ELF-1 (cell line): ENCODE measurements around the gene DPM3.
"Not testable (repeated sequence)": the region's sequence is repeated elsewhere in the genome, so short reads cannot be mapped to it uniquely, and the experiment has no call there.

Experiments
- DNase-seq: peaks from one replicate; pipeline ENCODE4 v3.0.0-alpha.2; 2016; ENCODE audit warnings: low read depth, low spot score

The DPM3 gene

DNA sequence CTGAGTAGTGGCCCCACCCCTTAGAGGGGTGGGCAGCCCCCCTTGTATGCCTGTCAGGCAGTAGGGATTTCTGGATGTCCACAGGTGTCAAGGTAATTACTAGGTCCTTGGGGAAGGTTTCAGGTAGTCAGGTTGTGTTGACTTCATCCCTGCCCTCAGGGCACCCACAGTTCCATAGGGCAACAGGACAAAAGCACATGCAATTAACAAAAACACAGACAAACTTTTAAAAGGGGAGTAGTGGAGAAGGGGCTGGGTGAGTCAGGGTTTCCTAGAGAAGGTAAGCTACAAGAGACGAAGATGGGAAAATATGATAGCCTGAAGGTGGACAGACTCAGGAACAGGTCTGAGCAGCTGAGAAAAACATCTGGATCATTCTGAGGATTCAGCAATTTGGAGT is 18.7 kb upstream of the DPM3 start:
- DNase-seq, result peak; percentile 84

DNA sequence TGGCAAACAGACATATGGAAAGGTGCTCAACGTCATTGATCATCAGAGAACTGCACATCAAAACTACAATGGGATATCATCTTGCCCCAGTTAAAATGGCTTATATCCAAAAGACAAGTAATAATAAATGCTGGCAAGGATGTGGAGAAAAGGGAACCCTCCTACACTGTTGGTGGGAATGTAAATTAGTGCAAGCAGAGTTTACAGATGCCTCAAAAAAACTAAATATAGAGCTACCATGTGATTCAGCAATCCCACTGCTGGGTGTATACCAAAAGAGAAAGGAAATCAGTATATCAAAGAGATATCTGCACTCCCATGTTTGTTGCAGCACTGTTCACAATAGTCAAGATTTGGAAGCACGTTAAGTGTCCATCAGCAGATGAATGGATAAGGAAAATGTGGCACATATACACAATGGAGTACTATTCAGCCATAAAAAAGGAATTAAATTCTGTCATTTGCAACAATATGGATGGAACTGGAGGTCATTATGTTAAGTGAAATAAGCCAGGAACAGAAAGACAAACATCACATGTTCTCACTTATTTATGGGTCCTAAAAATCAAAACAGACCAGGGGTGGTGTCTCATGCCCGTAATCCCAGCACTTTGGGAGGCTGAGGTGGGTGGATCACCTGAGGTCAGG is 15.8 kb upstream of the DPM3 start:
- not testable (repeated sequence) for DNase-seq

DNA sequence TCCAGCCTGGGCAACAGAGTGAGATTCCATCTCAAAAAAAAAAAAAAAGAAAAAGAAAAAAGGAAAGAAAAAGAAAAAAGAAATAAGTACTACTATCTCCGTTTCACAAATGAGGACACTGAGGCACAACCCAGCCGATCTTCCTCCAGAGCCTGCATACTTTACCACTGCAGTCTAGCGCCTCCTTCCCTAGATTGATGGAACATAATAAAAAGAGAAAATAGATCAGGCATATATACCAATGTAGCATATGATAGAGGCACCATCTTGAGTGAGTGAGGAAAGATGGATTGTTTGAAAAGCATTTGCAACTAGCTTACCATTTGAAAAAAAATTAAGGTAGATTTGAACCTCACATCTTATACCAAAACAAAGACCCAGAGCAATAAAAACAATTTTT is 5.2 kb upstream of the DPM3 start:
- no peak for DNase-seq

- DNase-seq, result no peak
Observed at GRCh38 chr1:155141749-155142148, 1.4 kb upstream of the DPM3 start.

DNA sequence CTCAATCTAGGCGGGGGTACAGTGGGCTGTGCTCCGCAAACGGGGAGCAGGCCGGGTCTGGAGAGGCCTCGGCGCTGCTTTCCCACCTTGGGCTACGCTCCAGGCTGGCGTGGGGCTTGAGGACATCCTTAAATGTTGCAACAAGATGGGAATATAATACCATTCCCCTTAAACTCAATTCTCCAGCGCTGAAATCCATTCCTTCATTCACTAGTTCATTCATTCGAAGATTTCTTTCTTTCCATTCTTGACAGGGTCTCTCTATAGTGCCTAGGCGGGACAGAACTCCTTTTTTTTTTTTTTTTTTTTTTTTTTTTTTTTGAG is 261 bp upstream of the DPM3 start:
- no peak for DNase-seq

DNA sequence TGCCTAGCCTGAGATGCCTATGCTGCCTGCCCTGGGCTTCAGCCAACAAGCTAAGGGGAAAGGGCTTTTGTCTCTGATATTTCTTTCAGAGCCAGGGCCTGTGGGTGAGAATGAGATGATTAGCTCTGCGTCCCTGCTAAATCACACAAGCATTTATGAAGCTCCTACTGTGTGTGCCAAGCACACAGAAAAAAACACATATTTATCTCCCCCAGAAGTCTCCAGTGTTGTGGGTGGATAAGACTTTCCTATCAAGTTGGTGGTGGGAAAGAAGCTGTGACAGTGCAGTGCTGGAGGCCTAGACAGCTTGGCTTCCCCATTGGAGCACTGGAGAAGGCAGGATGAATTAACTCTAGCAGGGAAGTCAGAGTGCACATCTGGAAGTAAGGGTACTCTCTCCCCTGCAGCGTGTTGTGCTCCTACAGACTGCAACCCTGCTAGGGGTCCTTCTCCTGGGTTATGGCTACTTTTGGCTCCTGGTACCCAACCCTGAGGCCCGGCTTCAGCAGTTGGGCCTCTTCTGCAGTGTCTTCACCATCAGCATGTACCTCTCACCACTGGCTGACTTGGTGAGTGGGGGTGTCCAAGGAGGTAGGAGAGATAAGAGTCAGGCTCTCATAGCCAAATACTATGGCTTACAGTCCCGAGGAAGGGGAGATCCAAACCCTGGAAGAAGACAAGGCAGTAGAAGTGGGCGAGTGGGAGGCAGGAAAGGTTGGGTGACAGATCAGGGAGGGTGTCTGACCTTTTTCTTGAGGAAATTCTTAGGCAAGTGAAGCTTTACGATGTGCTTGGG is 3.0 kb downstream of the DPM3 start:
- DNase-seq, result no peak

- peak; percentile 27 for DNase-seq
Observed at GRCh38 chr1:155136748-155137147, 3.6 kb downstream of the DPM3 start.

GRCh38 chr1:155135415-155136028 is 4.8 kb downstream of the DPM3 start, which contains the start of gene SLC50A1:
Gene SLC50A1, plus strand, starts transcription at chr1:155135852. Its CDS starts 60 bp downstream, at chr1:155135912.
- DNase-seq, result peak; percentile 98

GRCh38 chr1:155134880-155135414 is 5.4 kb downstream of the DPM3 start:
- DNase-seq, result peak; percentile 83

DNA sequence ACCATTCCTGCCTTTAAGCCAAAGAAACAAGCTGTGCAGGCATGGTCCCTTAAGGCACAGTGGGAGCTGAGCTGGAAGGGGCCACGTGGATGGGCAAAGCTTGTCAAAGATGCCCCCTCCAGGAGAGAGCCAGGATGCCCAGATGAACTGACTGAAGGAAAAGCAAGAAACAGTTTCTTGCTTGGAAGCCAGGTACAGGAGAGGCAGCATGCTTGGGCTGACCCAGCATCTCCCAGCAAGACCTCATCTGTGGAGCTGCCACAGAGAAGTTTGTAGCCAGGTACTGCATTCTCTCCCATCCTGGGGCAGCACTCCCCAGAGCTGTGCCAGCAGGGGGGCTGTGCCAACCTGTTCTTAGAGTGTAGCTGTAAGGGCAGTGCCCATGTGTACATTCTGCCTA is 6.0 kb downstream of the DPM3 start:
- no peak for DNase-seq

DNA sequence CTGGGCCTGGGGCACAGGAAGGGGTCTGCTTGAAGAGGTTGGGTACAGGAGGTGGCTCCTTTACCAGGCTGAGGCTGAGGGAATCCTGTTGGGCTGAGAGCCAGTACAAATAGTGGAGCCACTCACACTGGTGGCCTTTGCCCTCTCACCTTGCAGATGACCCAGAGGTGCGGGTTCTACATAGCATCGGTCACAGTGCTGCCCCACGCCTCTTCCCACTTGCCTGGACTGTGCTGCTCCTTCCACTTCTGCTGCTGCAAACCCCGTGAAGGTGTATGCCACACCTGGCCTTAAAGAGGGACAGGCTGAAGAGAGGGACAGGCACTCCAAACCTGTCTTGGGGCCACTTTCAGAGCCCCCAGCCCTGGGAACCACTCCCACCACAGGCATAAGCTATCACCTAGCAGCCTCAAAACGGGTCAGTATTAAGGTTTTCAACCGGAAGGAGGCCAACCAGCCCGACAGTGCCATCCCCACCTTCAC is 6.5 kb downstream of the DPM3 start:
- DNase-seq, result no peak

DNA sequence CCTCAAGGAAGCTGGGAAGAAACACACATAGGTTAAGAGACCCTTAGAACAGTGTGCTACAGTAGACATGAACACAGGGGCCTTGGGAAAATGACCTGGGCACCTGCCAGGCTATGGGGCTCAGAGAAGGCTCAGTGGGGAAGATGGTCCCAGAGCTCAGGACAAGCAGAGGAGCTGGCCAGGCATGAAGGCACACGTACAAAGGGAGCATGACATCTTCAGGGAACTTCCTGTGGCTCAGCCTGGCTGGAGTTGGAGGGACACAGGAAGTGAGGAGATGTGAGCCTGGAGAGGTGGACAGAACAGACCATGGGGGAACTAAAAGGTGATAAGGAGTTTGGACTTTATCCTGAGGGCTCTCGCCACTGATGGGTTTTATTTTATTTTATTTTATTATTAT is 8.5 kb downstream of the DPM3 start:
- DNase-seq, result no peak

DNA sequence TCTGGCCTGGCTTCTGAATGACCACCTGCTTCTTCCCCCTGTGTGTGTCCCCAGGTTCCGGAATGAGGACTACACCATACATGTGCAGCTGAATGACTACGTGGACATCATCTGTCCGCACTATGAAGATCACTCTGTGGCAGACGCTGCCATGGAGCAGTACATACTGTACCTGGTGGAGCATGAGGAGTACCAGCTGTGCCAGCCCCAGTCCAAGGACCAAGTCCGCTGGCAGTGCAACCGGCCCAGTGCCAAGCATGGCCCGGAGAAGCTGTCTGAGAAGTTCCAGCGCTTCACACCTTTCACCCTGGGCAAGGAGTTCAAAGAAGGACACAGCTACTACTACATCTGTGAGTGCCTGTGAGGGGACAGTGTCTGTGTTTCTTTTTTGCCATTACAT is 9.0 kb downstream of the DPM3 start:
- no peak for DNase-seq

- DNase-seq, result no peak
Observed at GRCh38 chr1:155130272-155131006, 9.9 kb downstream of the DPM3 start.

DNA sequence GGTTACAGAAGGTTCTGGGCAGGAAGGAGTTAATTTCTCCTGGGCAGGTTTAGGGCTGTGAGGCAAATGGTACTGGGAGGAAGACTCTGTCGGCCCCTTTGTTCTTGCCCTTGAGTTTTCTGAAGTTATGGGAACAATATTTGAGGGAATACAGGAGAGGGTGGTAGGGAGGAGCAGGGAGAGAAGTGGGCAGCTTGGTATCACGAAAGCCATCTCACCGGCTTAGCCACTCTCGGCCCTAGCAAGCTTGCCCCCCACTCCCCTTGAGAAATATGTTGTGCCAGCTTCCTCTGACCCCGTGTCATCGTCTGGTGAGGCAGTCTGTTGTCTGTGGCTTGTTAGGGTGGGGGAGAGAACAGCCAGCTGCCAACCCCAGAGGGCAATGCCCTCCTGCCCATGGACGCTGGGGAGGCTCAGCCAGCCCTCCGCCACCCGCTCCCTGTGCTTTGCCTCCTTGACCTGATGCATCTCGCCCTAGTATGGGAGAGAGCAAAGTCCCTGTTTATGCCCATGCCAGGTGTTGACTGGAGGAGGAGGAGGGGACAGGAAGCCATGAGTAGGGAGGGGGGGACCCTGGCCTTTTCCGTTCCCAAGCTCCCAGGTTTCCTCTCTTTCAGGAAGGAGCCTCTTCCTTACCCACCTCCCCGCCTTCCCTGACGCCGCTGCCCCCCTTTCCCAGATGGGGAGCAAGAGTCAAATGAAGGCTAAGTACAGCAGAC is 11.4 kb downstream of the DPM3 start:
- DNase-seq, result peak; percentile 27

DNA sequence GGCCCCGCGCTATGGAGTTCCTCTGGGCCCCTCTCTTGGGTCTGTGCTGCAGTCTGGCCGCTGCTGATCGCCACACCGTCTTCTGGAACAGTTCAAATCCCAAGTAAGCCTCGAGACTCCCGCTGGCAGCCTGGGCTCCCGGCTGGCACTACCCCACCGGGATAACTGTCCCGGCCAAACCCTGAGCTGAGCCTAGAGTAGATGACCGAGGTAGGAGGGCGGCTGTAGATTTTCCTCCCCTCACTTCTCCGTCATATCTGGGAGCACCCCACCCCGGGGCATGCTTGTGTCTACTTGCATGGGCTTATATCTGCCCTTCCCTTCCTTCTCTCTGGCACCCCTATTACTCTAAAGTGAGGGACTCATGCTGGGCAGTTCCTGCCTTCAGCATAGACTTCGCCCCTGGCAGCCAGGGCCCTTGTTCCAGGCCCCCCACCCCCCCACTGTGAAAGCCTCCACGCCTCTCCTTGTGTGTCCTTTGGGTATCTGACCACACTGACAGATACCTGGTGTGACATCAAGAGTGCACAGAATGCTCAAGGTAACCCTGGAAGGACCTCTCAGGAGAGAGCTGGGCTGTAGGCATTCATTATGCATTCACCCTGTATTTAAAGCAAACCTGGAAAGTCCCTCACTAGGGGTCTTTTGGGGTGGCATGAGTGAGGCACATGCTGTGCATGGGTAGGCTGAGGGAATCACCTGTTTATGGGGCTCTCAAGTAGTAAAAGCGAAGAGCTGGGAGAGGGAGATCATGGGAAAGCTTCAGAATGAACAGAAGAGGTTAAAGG is 12.2 kb downstream of the DPM3 start:
- no peak for DNase-seq

GRCh38 chr1:155127105-155127966 is 13.0 kb downstream of the DPM3 start, which contains the start of gene EFNA1:
Gene EFNA1, plus strand, starts transcription at chr1:155127876. Its CDS starts 102 bp downstream, at chr1:155127978.
- DNase-seq, result peak; percentile 79

DNA sequence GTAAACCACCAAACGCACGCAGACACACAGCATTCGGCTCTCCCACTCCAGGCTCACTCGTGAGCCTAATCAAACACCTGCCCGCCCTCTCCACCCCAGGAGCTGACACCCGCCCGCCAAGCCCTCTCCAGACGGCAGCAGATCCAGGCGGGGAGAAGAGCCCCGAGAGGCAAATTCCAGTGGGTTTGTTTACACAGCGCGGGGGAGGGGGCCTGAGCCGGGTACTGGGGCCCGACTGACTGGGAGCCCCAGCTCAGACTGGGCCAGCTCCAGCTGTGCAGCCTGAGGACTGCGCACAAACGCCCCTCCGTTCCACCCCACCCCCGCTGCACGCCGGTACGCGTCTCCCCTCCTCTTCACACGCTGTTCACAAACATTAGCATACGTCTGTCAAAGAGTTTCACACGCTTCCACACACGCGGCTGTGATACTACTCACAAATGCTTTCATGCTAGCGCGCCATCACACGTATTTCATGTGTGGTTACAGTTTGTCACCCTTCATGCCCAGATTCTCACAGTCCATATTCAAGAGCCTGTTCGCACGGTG is 13.7 kb downstream of the DPM3 start:
- peak; percentile 90 for DNase-seq
